Stomach (tissue), 4 donors: ENCODE measurements around the gene MCM3AP.

Experiments
- EP300 ChIP-seq: sonication (generic); formaldehyde crosslinking; IDR thresholded peaks from one replicate; pipeline ENCODE4 v1.6.1; 2017; ENCODE audit warnings: antibody characterized with exemption
- POLR2A ChIP-seq, 4 donors: fragments of 450-650 bp; IDR thresholded peaks; one replicate each; pipeline ENCODE4 v1.6.1; 2016; ENCODE audit warnings: antibody characterized with exemption in 4 of 4, control low read depth in 2 of 4, mild to moderate bottlenecking in 1 of 4, moderate library complexity in 1 of 4
- POLR2AphosphoS5 ChIP-seq, 3 donors: sonication (generic); formaldehyde crosslinking; IDR thresholded peaks; one replicate each; pipeline ENCODE4 v1.6.1; 2016; ENCODE audit warnings: antibody characterized with exemption in 3 of 3
- TF ChIP-seq, protein P1 (sequence below), 7 experiments: fragments of 450-650 bp in 4 of 7; fragments of 200-600 bp in 3 of 7; sonication (generic) in 3 of 7; IDR thresholded peaks; one replicate each; pipeline ENCODE4 v1.5.1; 2016 to 2019; ENCODE audit warnings: antibody characterized with exemption in 7 of 7, control low read depth in 2 of 7, mild to moderate bottlenecking in 1 of 7

DNA sequence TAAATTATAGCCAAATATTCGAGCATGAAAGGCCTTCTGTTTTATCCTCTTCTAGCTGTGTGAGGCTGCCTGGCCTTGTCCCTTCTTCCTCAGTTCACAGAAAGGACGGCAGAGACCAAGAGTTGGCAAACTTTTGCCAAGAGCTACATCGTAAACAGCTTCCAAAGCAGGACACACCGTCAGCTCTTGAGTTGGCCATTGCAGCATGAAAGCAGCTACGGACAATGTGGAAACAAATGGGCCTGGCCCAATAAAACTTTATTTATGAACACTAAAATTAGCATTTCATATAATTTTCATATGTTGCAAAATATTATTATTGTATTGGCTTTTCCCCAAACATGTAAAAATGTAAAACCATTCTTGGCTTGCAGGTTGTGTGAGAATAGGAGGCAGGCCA lies 27.5 kb upstream of the MCM3AP start:
- TF ChIP-seq, protein P1, sequence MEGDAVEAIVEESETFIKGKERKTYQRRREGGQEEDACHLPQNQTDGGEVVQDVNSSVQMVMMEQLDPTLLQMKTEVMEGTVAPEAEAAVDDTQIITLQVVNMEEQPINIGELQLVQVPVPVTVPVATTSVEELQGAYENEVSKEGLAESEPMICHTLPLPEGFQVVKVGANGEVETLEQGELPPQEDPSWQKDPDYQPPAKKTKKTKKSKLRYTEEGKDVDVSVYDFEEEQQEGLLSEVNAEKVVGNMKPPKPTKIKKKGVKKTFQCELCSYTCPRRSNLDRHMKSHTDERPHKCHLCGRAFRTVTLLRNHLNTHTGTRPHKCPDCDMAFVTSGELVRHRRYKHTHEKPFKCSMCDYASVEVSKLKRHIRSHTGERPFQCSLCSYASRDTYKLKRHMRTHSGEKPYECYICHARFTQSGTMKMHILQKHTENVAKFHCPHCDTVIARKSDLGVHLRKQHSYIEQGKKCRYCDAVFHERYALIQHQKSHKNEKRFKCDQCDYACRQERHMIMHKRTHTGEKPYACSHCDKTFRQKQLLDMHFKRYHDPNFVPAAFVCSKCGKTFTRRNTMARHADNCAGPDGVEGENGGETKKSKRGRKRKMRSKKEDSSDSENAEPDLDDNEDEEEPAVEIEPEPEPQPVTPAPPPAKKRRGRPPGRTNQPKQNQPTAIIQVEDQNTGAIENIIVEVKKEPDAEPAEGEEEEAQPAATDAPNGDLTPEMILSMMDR (IDR thresholded peaks at IDR 0.05): no peak
- TF ChIP-seq POLR2A (IDR thresholded peaks at IDR 0.05): no peak
- TF ChIP-seq POLR2AphosphoS5 (IDR thresholded peaks at IDR 0.05): no peak
- TF ChIP-seq EP300: no peak
